Small intestine (tissue), 7 donors: Measurements from ENCODE around the gene ZBTB5. TPM values are rescaled to one million over a fixed set of nuclear protein-coding genes. Genes with fewer than 3 reads are reported as not detected.

Experiments
- DNase-seq, 2 donors: peaks; one replicate each; pipeline versions ENCODE4 v3.0.0 to v3.0.0-alpha.2; 2013
- FAIRE-seq: peaks from 2 replicates; lab custom pipeline; 2012; peaks lifted over from hg19 to GRCh38; lab: Jason Lieb, UNC
- H3K27ac ChIP-seq, 3 donors: one replicate each; pipeline ENCODE4 v1.5.1; 2013; ENCODE audit warnings: low read length in 2 of 3, mild to moderate bottlenecking in 2 of 3, control low read depth in 1 of 3, inconsistent platforms in 1 of 3, low read depth in 1 of 3, moderate library complexity in 1 of 3
- H3K27me3 ChIP-seq, 3 donors: one replicate each; pipeline ENCODE4 v1.6.1; 2013; ENCODE audit warnings: low read length in 3 of 3, inconsistent platforms in 1 of 3; ENCODE audit not compliant: control insufficient read depth in 3 of 3, insufficient read depth in 3 of 3
- H3K36me3 ChIP-seq, 3 donors: one replicate each; pipeline ENCODE4 v1.6.1; 2013; ENCODE audit warnings: low read length in 3 of 3, inconsistent platforms in 1 of 3, low read depth in 1 of 3, mild to moderate bottlenecking in 1 of 3, moderate library complexity in 1 of 3; ENCODE audit not compliant: control insufficient read depth in 3 of 3, insufficient read depth in 2 of 3
- H3K4me1 ChIP-seq, 3 donors: one replicate each; pipeline ENCODE4 v1.6.1; 2013; ENCODE audit warnings: low read length in 2 of 3, inconsistent platforms in 1 of 3, low read depth in 1 of 3, mild to moderate bottlenecking in 1 of 3, moderate library complexity in 1 of 3; ENCODE audit not compliant: control insufficient read depth in 3 of 3, insufficient read depth in 2 of 3
- H3K4me3 ChIP-seq, 3 donors: one replicate each; pipeline ENCODE4 v1.5.1; 2013; ENCODE audit warnings: low read length in 3 of 3, control low read depth in 1 of 3, inconsistent platforms in 1 of 3, low read depth in 1 of 3, mild to moderate bottlenecking in 1 of 3, moderate library complexity in 1 of 3
- H3K9me3 ChIP-seq, 2 donors: one replicate each; pipeline ENCODE4 v1.6.1; 2013; ENCODE audit warnings: low read depth in 1 of 2, low read length in 1 of 2; ENCODE audit not compliant: control insufficient read depth in 2 of 2, insufficient read depth in 1 of 2
- WGBS, 3 donors: extraction: QIAGEN DNeasy Blood & Tissue Kit; methylation state at CpG; one replicate each; pipeline ENCODE4 v1.1.7; 2013; 5-methylcytosine and 5-hydroxymethylcytosine counted together
- polyA plus RNA-seq, 4 donors: library from polyadenylated mRNA; stranded (reverse) in 3 of 4; unstranded in 1 of 4; fragments of 200-250 nt in 3 of 4; fragments of 120-200 nt in 1 of 4; gene quantifications; one replicate each; pipeline versions ENCODE4 v1.2.1 to v1.2.3, GENCODE V29; 2013
- donor health status: healthy with polysubstance abuse.
- donor health status: control.
- donor health status: control.
- donor health status: Bipolar disorder and iron deficiency.
- donor health status: healthy.

ZBTB5 gene
- polyA plus RNA-seq, 4 donors, result 5.8 to 15.8 (median 6.9) TPM

DNA sequence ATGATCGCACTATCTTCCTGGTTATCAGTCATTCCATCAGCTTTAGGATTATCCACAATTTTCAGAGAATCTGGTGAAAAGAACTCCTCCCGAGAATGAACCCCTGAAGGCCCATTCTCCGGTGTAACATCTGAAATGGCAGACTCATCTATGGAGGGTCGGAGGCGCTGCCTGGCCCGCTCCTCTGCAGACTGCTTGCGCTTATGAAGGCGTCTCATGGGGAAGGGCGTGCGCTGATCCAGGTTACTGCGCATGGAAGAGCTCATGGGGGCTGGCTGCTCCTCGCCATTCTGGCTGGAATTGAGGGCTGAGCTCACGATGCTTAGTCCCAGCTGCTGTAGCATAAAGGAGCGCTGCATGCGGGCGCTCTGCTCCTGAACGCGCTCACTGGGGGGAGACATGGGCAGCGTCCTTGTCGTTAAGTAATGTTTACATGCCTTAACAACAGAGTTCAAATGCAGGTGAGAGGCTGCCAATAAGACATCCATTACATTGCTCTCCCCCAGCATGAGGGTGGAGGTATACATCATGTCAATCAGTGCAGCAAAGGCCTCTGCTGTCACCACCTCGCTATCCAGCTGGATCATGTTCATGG, 23.4 kb downstream of the ZBTB5 start:
- H3K27ac ChIP-seq, result no peak overlapping the region
- H3K4me3 ChIP-seq, result no peak overlapping the region
- H3K4me1 ChIP-seq, result peaks cover 0 to 12% (median 5%) of the 10 kb centered on the region in 3 donors
- peaks cover 7 to 44% (median 22%) of the 10 kb centered on the region in 3 donors for H3K36me3 ChIP-seq
- DNase-seq, result no peak
- 92 to 95% (median 94%) methylated on average over 21 of the region's 21 CpGs for WGBS, 3 donors
- no peak for FAIRE-seq
- no peaks in the 10 kb centered on the region for H3K9me3 ChIP-seq
- H3K27me3 ChIP-seq, result no peaks in the 10 kb centered on the region

DNA sequence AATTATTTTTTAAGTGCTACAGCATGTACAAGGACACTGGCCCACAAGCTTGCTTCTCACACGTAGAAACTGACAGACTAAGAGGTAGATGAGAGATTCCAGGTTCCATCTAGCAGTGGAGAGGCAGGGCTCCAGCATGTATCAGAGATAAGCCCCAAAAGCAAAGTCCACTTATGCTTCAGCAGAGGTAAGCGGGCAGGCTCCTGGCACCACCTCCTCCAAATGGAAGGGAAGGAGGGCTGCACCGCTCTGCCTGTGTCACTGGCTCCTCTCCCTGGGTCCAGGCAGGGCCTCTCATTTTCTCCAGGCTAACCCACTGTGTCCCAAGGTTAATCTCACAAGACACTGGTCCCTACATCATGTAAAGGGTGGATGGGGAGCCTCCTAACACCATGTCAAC, 26.9 kb downstream of the ZBTB5 start:
- 29 to 66% (median 46%) methylated on average over 3 of the region's 3 CpGs for WGBS, 3 donors
- DNase-seq (peak; percentile 53 to 76), FAIRE-seq (no peak)
- Histone ChIP-seq H3K27ac (no peak overlapping the region), H3K27me3 (no peaks in the 10 kb centered on the region), H3K4me3 (no peak overlapping the region), H3K36me3 (peaks cover 9 to 71% (median 36%) of the 10 kb centered on the region in 3 donors), H3K4me1 (peaks cover 0 to 9% (median 1%) of the 10 kb centered on the region in 3 donors), H3K9me3 (no peaks in the 10 kb centered on the region)

DNA sequence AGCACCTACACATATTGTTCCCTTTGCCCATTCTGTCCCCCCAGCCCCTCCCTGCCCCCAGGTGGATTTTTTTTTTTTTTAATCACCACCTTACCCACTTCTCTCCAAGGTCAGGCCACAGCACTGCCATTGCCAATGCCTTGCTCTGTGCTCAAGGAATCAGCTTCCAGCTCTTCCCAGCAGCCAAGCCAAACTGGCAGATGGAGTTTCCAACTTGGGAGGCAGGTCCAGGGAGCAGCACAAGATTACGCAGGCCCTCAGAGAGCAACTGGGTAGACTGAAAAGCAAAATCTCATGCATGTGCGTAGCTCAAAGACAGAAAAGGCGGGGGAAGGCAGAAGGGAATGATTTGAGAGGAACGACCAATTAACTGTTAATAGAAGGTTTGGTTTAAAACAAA, 27.6 kb downstream of the ZBTB5 start:
- Histone ChIP-seq H3K4me1 (peaks cover 0 to 9% (median 1%) of the 10 kb centered on the region in 3 donors), H3K4me3 (no peak overlapping the region), H3K36me3 (peaks cover 9 to 79% (median 36%) of the 10 kb centered on the region in 3 donors), H3K9me3 (no peaks in the 10 kb centered on the region), H3K27ac (peak overlapping the region in 1 of 3 donors; percentile 44), H3K27me3 (no peaks in the 10 kb centered on the region)
- FAIRE-seq, result no peak
- WGBS, 3 donors, result 87 to 98% (median 93%) methylated on average over 4 of the region's 4 CpGs
- DNase-seq, result no peak

DNA sequence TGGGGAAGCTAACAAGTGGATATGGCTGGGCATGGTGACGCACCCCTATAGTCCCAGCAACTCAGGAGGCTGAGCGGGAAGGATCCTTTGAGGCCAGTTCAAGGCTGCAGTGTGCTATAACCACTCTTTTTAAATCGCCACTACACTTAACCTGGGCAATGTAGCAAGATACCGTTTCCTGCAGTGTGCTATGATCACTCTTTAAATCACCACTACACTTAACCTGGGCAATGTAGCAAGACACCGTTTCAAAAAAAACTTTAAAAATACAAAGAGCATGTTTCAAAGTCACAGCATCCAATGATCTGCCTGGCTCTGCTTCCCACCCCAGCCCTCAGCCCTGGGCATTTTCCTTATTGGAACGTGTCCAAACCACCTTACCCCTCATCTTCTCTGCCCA, 28.2 kb downstream of the ZBTB5 start:
- peaks cover 9 to 80% (median 34%) of the 10 kb centered on the region in 3 donors for H3K36me3 ChIP-seq
- 92 to 96% (median 93%) methylated on average over 6 of the region's 6 CpGs for whole genome bisulfite sequencing, 3 donors

GRCh38 chr9:37436540-37436939, 28.7 kb downstream of the ZBTB5 start:
- WGBS, 3 donors, result 94 to 99% (median 96%) methylated on average over 5 of the region's 5 CpGs
- peaks cover 9 to 78% (median 29%) of the 10 kb centered on the region in 3 donors for H3K36me3 ChIP-seq

More for the DNA sequence above, 28.2 kb downstream of the ZBTB5 start:
- Histone ChIP-seq H3K4me1 (peaks cover 0 to 9% (median 1%) of the 10 kb centered on the region in 3 donors), H3K4me3 (no peak overlapping the region), H3K9me3 (no peaks in the 10 kb centered on the region), H3K27me3 (no peaks in the 10 kb centered on the region), H3K27ac (no peak overlapping the region)
- DNase-seq (no peak), FAIRE-seq (no peak)

GRCh38 chr9:37433867-37434371, 31.3 kb downstream of the ZBTB5 start:
- Histone ChIP-seq H3K4me1 (peaks cover 0 to 18% (median 1%) of the 10 kb centered on the region in 3 donors), H3K36me3 (peaks cover 9 to 88% (median 21%) of the 10 kb centered on the region in 3 donors), H3K27me3 (no peaks in the 10 kb centered on the region), H3K27ac (no peak overlapping the region), H3K4me3 (no peak overlapping the region), H3K9me3 (no peaks in the 10 kb centered on the region)
- DNase-seq, result no peak
- FAIRE-seq, result no peak
- 69 to 89% (median 78%) methylated on average over 7 of the region's 7 CpGs for WGBS, 3 donors

More at GRCh38 chr9:37436540-37436939, 28.7 kb downstream of the ZBTB5 start:
- Histone ChIP-seq H3K4me1 (peaks cover 0 to 9% (median 1%) of the 10 kb centered on the region in 3 donors), H3K9me3 (no peaks in the 10 kb centered on the region), H3K27ac (no peak overlapping the region), H3K4me3 (no peak overlapping the region), H3K27me3 (no peaks in the 10 kb centered on the region)
- DNase-seq, result no peak
- FAIRE-seq, result no peak

DNA sequence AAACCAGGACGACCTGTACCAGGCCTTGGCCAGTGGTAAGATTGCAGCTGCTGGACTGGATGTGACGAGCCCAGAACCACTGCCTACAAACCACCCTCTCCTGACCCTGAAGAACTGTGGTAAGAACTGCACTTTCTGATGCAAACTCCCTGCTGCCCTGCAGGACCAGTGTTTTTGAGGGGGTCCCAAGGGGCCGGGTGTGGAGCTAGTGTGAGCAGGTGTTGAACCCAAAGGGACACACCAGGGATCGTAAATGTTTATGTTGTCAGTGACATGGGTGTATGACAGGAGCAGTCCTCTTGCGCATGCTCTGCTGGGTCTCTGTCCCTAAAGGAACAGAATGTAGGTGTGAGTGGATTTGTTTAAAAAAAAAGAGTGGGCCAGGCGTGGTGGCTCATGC, 33.2 kb downstream of the ZBTB5 start:
- Histone ChIP-seq H3K36me3 (peaks cover 7 to 93% (median 22%) of the 10 kb centered on the region in 3 donors), H3K27ac (no peak overlapping the region), H3K9me3 (no peaks in the 10 kb centered on the region), H3K4me1 (peaks cover 0 to 9% (median 0%) of the 10 kb centered on the region in 3 donors), H3K27me3 (no peaks in the 10 kb centered on the region), H3K4me3 (no peak overlapping the region)
- 84 to 88% (median 87%) methylated on average over 6 of the region's 6 CpGs for whole genome bisulfite sequencing, 3 donors
- FAIRE-seq (no peak), DNase-seq (no peak)

DNA sequence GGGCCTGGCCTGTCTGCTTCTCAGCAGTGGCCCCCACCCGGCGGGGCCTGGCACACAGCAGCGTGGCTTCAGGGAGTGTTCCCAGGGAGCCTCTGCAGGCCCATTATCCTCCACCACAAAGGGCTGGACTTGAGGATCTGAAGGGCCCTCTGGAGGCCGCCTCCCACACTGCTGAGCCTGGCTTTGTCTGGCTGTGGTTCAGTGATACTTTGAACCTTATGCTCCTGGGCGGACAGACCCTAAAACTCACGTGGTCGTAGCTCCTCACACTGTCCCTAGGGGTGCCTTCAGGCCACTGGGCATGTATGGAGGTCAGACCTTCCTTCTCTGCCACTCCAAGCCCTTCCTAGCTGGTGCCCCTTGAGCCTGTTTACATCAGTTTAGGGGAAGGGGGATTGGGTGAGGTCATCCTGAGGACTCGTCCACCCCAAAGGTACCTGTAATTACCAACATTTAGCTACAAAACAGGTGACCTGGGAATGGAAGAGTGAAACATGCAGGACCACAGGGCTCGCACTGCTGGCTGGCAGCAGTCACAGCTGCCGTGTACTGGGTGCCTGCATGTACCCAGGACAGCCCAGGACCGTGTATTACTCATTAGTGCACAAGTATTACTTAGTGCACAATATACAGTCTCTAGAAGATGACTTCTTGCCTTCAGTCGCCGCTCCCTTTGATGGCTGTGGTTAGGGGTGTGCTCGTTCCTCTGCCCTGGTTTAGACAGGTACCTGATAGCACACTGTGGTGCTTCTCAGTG, 34.2 kb downstream of the ZBTB5 start:
- Histone ChIP-seq H3K27me3 (no peaks in the 10 kb centered on the region), H3K36me3 (peaks cover 4 to 91% (median 24%) of the 10 kb centered on the region in 3 donors), H3K4me1 (peaks cover 0 to 9% (median 0%) of the 10 kb centered on the region in 3 donors), H3K4me3 (no peak overlapping the region), H3K27ac (no peak overlapping the region), H3K9me3 (no peaks in the 10 kb centered on the region)
- peak; percentile 58 to 75 for DNase-seq
- no peak for FAIRE-seq
- WGBS, 3 donors, result 44 to 69% (median 52%) methylated on average over 13 to 14 of the region's 14 CpGs
